H1 (cell line): ENCODE results near the gene GH2. TPM values are rescaled to one million over a fixed set of nuclear protein-coding genes. Genes with fewer than 3 reads are reported as not detected.
A peak's percentile ranks its signal among the peaks of the same experiment; 100 is the strongest.
"Not testable (repeated sequence)": the region's sequence is repeated elsewhere in the genome, so short reads cannot be mapped to it uniquely, and the experiment has no call there.

Experiments used
- CTCF ChIA-PET: fragments of 300-600 bp; sonication (Branson Sonifier 250); formaldehyde crosslinking; loops from one replicate; lab custom pipeline; 2021; ENCODE audit not compliant: partially characterized antibody; lab: Charles Lee
- POLR2A ChIA-PET: fragments of 300-600 bp; sonication (Branson Sonifier 250); formaldehyde crosslinking; loops from one replicate; lab custom pipeline; 2021; ENCODE audit warnings: inconsistent platforms; ENCODE audit not compliant: partially characterized antibody; lab: Charles Lee
- DNase-seq, 2 experiments: peaks; one replicate each; pipeline versions ENCODE4 v3.0.0 to v3.0.0-alpha.2; 2010 to 2022; ENCODE audit warnings: low spot score in 2 of 2, low read depth in 1 of 2, mixed read lengths in 1 of 2
- FAIRE-seq: peaks from 2 replicates; lab custom pipeline; 2011; peaks lifted over from hg19 to GRCh38; lab: Jason Lieb, UNC
- H2AFZ ChIP-seq: 2 replicates; pipeline ENCODE4 v1.8.1; 2012; ENCODE audit warnings: low read length, inconsistent platforms
- H2AK5ac ChIP-seq: 2 replicates; pipeline ENCODE4 v1.6.1; 2013; ENCODE audit warnings: low read depth, low read length
- H2BK120ac ChIP-seq: replicated peaks from 2 replicates; pipeline ENCODE3; 2013; ENCODE audit warnings: low read depth, low read length, inconsistent platforms
- H2BK12ac ChIP-seq: 2 replicates; pipeline ENCODE4 v1.6.1; 2013; ENCODE audit warnings: low read depth, low read length
- H2BK15ac ChIP-seq: 2 replicates; pipeline ENCODE4 v1.6.1; 2013; ENCODE audit warnings: low read length
- H2BK20ac ChIP-seq: 2 replicates; pipeline ENCODE4 v1.6.1; 2013; ENCODE audit warnings: low read length
- H2BK5ac ChIP-seq: 2 replicates; pipeline ENCODE4 v1.6.1; 2013; ENCODE audit warnings: low read depth, low read length
- H3K14ac ChIP-seq: 2 replicates; pipeline ENCODE4 v1.6.1; 2013; ENCODE audit warnings: inconsistent platforms; ENCODE audit not compliant: insufficient read length
- H3K18ac ChIP-seq: 2 replicates; pipeline ENCODE4 v1.6.1; 2013; ENCODE audit warnings: low read length; ENCODE audit errors: extremely low read depth
- H3K23ac ChIP-seq: 2 replicates; pipeline ENCODE4 v1.6.1; 2013; ENCODE audit warnings: inconsistent platforms; ENCODE audit not compliant: insufficient read length
- H3K23me2 ChIP-seq: 2 replicates; pipeline ENCODE4 v1.6.1; 2013; ENCODE audit warnings: low read depth, low read length
- H3K27ac ChIP-seq: 2 replicates; pipeline ENCODE4 v1.6.1; 2011; ENCODE audit warnings: low read depth, low read length, inconsistent platforms
- H3K27me3 ChIP-seq, 4 experiments: replicated peaks in 1 of 4; 1 replicate in 1 of 4; 2 replicates in 3 of 4; pipeline versions ENCODE4 v1.6.1 to v1.8.1; 2011 to 2013; ENCODE audit warnings: low read length in 3 of 4, mild to moderate bottlenecking in 3 of 4, inconsistent platforms in 2 of 4, mixed read lengths in 2 of 4, moderate library complexity in 1 of 4; ENCODE audit not compliant: control insufficient read depth in 3 of 4, insufficient read depth in 3 of 4; ENCODE audit errors: extremely low read depth in 1 of 4
- H3K36me3 ChIP-seq, 4 experiments: 2 replicates each; pipeline versions ENCODE4 v1.6.1 to v1.8.1; 2011 to 2013; ENCODE audit warnings: mild to moderate bottlenecking in 4 of 4, low read length in 3 of 4, moderate library complexity in 2 of 4, control low read depth in 1 of 4, inconsistent platforms in 1 of 4; ENCODE audit not compliant: insufficient read depth in 4 of 4, control insufficient read depth in 2 of 4
- H3K4ac ChIP-seq: replicated peaks from 2 replicates; pipeline ENCODE3; 2013; ENCODE audit warnings: low read length, low read depth, mixed read lengths, inconsistent platforms; ENCODE audit not compliant: insufficient read length
- H3K4me1 ChIP-seq, 4 experiments: replicated peaks in 1 of 4; 1 replicate in 1 of 4; 2 replicates in 3 of 4; pipeline versions ENCODE4 v1.6.1 to v1.8.1; 2011 to 2013; ENCODE audit warnings: low read length in 3 of 4, inconsistent platforms in 2 of 4, mixed read lengths in 1 of 4; ENCODE audit not compliant: insufficient read depth in 4 of 4, control insufficient read depth in 3 of 4
- H3K4me2 ChIP-seq, 2 experiments: 2 replicates each; pipeline versions ENCODE4 v1.6.1 to v1.8.1; 2011 to 2013; ENCODE audit warnings: low read depth in 2 of 2, low read length in 2 of 2, control low read depth in 1 of 2, inconsistent platforms in 1 of 2, mild to moderate bottlenecking in 1 of 2; ENCODE audit not compliant: insufficient read depth in 1 of 2
- H3K4me3 ChIP-seq, 4 experiments: fragments of 200-600, 300-600 bp in 1 of 4; sonication (generic), shearing (Covaris generic), sonication (Bioruptor Twin) in 1 of 4; 2 replicates each; pipeline versions ENCODE4 v1.5.1 to v1.8.1; 2011 to 2016; ENCODE audit warnings: low read length in 4 of 4, low read depth in 3 of 4, control low read depth in 2 of 4, inconsistent platforms in 2 of 4, mild to moderate bottlenecking in 2 of 4, mixed read lengths in 1 of 4, moderate library complexity in 1 of 4; ENCODE audit not compliant: insufficient read depth in 2 of 4; ENCODE audit errors: extremely low read depth in 1 of 4
- H3K56ac ChIP-seq: replicated peaks from 2 replicates; pipeline ENCODE3; 2013; ENCODE audit warnings: low read depth, mild to moderate bottlenecking, mixed read lengths, low read length, inconsistent platforms; ENCODE audit not compliant: insufficient read length
- H3K79me1 ChIP-seq: 2 replicates; pipeline ENCODE4 v1.6.1; 2013; ENCODE audit warnings: low read depth, low read length, control low read depth
- H3K79me2 ChIP-seq, 2 experiments: 2 replicates each; pipeline versions ENCODE4 v1.6.1 to v1.8.1; 2012 to 2013; ENCODE audit warnings: low read length in 2 of 2, mild to moderate bottlenecking in 2 of 2, inconsistent platforms in 1 of 2; ENCODE audit not compliant: insufficient read depth in 2 of 2, control insufficient read depth in 1 of 2
- H3K9ac ChIP-seq, 4 experiments: replicated peaks in 1 of 4; 1 replicate in 1 of 4; 2 replicates in 3 of 4; pipeline versions ENCODE4 v1.6.1 to v1.8.1; 2011 to 2013; ENCODE audit warnings: low read depth in 3 of 4, low read length in 3 of 4, control low read depth in 2 of 4, mild to moderate bottlenecking in 2 of 4, moderate library complexity in 2 of 4, inconsistent platforms in 1 of 4; ENCODE audit errors: extremely low read depth in 1 of 4
- H3K9me3 ChIP-seq, 2 experiments: 2 replicates each; pipeline versions ENCODE4 v1.6.1 to v1.8.1; 2012 to 2013; ENCODE audit warnings: mild to moderate bottlenecking in 2 of 2, moderate library complexity in 2 of 2, control low read depth in 1 of 2, inconsistent platforms in 1 of 2, low read depth in 1 of 2, low read length in 1 of 2, mixed read lengths in 1 of 2; ENCODE audit not compliant: insufficient read depth in 2 of 2
- H4K20me1 ChIP-seq, 2 experiments: replicated peaks in 1 of 2; 2 replicates each; pipeline versions ENCODE3 to v1.8.1; 2011 to 2013; ENCODE audit warnings: inconsistent platforms in 2 of 2, low read length in 2 of 2, mild to moderate bottlenecking in 1 of 2; ENCODE audit not compliant: insufficient read depth in 2 of 2, control insufficient read depth in 1 of 2
- H4K5ac ChIP-seq: 2 replicates; pipeline ENCODE4 v1.6.1; 2013; ENCODE audit warnings: low read length, low read depth, mixed read lengths, inconsistent platforms; ENCODE audit not compliant: insufficient read length
- H4K8ac ChIP-seq: 2 replicates; pipeline ENCODE4 v1.8.0; 2013; ENCODE audit warnings: mild to moderate bottlenecking, moderate library complexity, low read length, inconsistent platforms; ENCODE audit not compliant: insufficient read depth; ENCODE audit errors: extremely low read depth
- H4K91ac ChIP-seq: replicated peaks from 2 replicates; pipeline ENCODE3; 2013; ENCODE audit warnings: low read length, mixed read lengths, inconsistent platforms; ENCODE audit not compliant: insufficient read length
- WGBS, 2 experiments: shearing (Covaris generic) in 1 of 2; methylation state at CpG; one replicate each; pipeline versions ENCODE4 v1.1.6 to v1.1.7; 2013 to 2015; ENCODE audit warnings: low lambda C conversion rate in 2 of 2, mixed read lengths in 2 of 2, inconsistent platforms in 1 of 2, low coverage in 1 of 2, missing lambda C conversion rate in 1 of 2; ENCODE audit not compliant: insufficient replicate concordance in 2 of 2, insufficient coverage in 1 of 2, insufficient read length in 1 of 2; ENCODE audit errors: extremely low coverage in 1 of 2, missing lambda C conversion rate in 1 of 2; 5-methylcytosine and 5-hydroxymethylcytosine counted together
- polyA plus RNA-seq, 7 experiments: library from polyadenylated mRNA; depleted of rRNA in 3 of 7; stranded (reverse) in 5 of 7; unstranded in 2 of 7; fragments of >200 nt in 5 of 7; fragments of 200-250 nt in 2 of 7; gene quantifications; 1 replicate in 5 of 7; 2 replicates in 1 of 7; 4 replicates in 1 of 7; pipeline versions ENCODE4 v1.2.1 to v1.2.3, GENCODE V29; 2011 to 2013; ENCODE audit warnings: missing spikeins in 2 of 7, mixed read lengths in 2 of 7
- total RNA-seq: library from RNA; stranded (reverse); fragmentation: NEBNext Ultra II Directional; extraction: Animal tissue kit (Norgen Biotek cat#: 25700); gene quantifications from 2 replicates; pipeline ENCODE4 v1.2.1, GENCODE V29; 2021
- TF ChIP-seq, protein P1 (sequence below), 3 experiments: IDR thresholded peaks; 1 replicate in 2 of 3; 2 replicates in 1 of 3; pipeline versions ENCODE4 v1.5.1 to v1.6.1; 2011; ENCODE audit warnings: low read length in 3 of 3, mild to moderate bottlenecking in 3 of 3, inconsistent platforms in 2 of 3, low read depth in 1 of 3, moderate library complexity in 1 of 3; ENCODE audit not compliant: insufficient read depth in 1 of 3; ENCODE audit errors: control extremely low read depth in 1 of 3

The GH2 gene
- total and polyA plus RNA-seq, 2 of the 8 experiments (the other 6 are each of a cell fraction or from before 2014, with no cell fraction given): 0.60 to 1.5 TPM

GRCh38 chr17:63869491-63870291 lies 12.1 kb downstream of the GH2 start:
- H4K5ac ChIP-seq: not testable (repeated sequence)
- CTCF ChIA-PET: interaction anchor here (0.6 to 8.0 kb wide), 13 partner anchors 9 to 156 kb away, joined by 3 to 66 read pairs (median 4); partner anchors contain the start of gene GH2

More at GRCh38 chr17:63869491-63870291, 12.1 kb downstream of the GH2 start:
- H3K18ac ChIP-seq, H2BK5ac ChIP-seq, H3K79me1 ChIP-seq, H3K56ac ChIP-seq, H2AK5ac ChIP-seq, H3K23ac ChIP-seq, H3K9ac ChIP-seq, H3K23me2 ChIP-seq, H3K4me3 ChIP-seq, H2BK12ac ChIP-seq, H2BK15ac ChIP-seq, H3K14ac ChIP-seq, H3K9me3 ChIP-seq, FAIRE-seq, DNase-seq, H3K4me2 ChIP-seq, H3K27me3 ChIP-seq, H3K27ac ChIP-seq, H2BK120ac ChIP-seq, H3K36me3 ChIP-seq, H3K4me1 ChIP-seq, H3K79me2 ChIP-seq, H4K20me1 ChIP-seq, H3K4ac ChIP-seq, H4K91ac ChIP-seq, H4K8ac ChIP-seq, H2AFZ ChIP-seq, H2BK20ac ChIP-seq: not testable (repeated sequence)
- TF ChIP-seq, protein P1, sequence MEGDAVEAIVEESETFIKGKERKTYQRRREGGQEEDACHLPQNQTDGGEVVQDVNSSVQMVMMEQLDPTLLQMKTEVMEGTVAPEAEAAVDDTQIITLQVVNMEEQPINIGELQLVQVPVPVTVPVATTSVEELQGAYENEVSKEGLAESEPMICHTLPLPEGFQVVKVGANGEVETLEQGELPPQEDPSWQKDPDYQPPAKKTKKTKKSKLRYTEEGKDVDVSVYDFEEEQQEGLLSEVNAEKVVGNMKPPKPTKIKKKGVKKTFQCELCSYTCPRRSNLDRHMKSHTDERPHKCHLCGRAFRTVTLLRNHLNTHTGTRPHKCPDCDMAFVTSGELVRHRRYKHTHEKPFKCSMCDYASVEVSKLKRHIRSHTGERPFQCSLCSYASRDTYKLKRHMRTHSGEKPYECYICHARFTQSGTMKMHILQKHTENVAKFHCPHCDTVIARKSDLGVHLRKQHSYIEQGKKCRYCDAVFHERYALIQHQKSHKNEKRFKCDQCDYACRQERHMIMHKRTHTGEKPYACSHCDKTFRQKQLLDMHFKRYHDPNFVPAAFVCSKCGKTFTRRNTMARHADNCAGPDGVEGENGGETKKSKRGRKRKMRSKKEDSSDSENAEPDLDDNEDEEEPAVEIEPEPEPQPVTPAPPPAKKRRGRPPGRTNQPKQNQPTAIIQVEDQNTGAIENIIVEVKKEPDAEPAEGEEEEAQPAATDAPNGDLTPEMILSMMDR (IDR thresholded peaks at IDR 0.05; ENCODE audit: control extremely low read depth in 1 of 3, insufficient read depth in 1 of 3, low read depth in 1 of 3, low read length in 3 of 3): peak in 2 of 3 experiments; percentile 13 to 23; a peak in 1 of 4 replicates
- POLR2A ChIA-PET: interaction anchor here (0.6 to 0.8 kb wide), 2 partner anchors 10 to 19 kb away, joined by 3 read pairs; no protein-coding TSS in a partner anchor
- 56% methylated on average over 9 of the region's 9 CpGs; no CpG with 5 or more reads in 1 of the 2 experiments for WGBS, 2 experiments
